H1 (cell line): ENCODE measurements around the gene BTBD16. TPM values are rescaled to one million over a fixed set of nuclear protein-coding genes. Genes with fewer than 3 reads are reported as not detected.

Experiments
- CTCF ChIA-PET: fragments of 300-600 bp; sonication (Branson Sonifier 250); formaldehyde crosslinking; loops from one replicate; lab custom pipeline; 2021; ENCODE audit not compliant: partially characterized antibody; lab: Charles Lee
- POLR2A ChIA-PET: fragments of 300-600 bp; sonication (Branson Sonifier 250); formaldehyde crosslinking; loops from one replicate; lab custom pipeline; 2021; ENCODE audit warnings: inconsistent platforms; ENCODE audit not compliant: partially characterized antibody; lab: Charles Lee
- DNase-seq, 2 experiments: peaks; one replicate each; pipeline versions ENCODE4 v3.0.0 to v3.0.0-alpha.2; 2010 to 2022; ENCODE audit warnings: low spot score in 2 of 2, low read depth in 1 of 2, mixed read lengths in 1 of 2
- FAIRE-seq: peaks from 2 replicates; lab custom pipeline; 2011; peaks lifted over from hg19 to GRCh38; lab: Jason Lieb, UNC
- H2AFZ ChIP-seq: 2 replicates; pipeline ENCODE4 v1.8.1; 2012; ENCODE audit warnings: low read length, inconsistent platforms
- H2AK5ac ChIP-seq: 2 replicates; pipeline ENCODE4 v1.6.1; 2013; ENCODE audit warnings: low read depth, low read length
- H2BK120ac ChIP-seq: replicated peaks from 2 replicates; pipeline ENCODE3; 2013; ENCODE audit warnings: low read depth, low read length, inconsistent platforms
- H2BK12ac ChIP-seq: 2 replicates; pipeline ENCODE4 v1.6.1; 2013; ENCODE audit warnings: low read depth, low read length
- H2BK15ac ChIP-seq: 2 replicates; pipeline ENCODE4 v1.6.1; 2013; ENCODE audit warnings: low read length
- H2BK20ac ChIP-seq: 2 replicates; pipeline ENCODE4 v1.6.1; 2013; ENCODE audit warnings: low read length
- H2BK5ac ChIP-seq: 2 replicates; pipeline ENCODE4 v1.6.1; 2013; ENCODE audit warnings: low read depth, low read length
- H3K14ac ChIP-seq: 2 replicates; pipeline ENCODE4 v1.6.1; 2013; ENCODE audit warnings: inconsistent platforms; ENCODE audit not compliant: insufficient read length
- H3K18ac ChIP-seq: 2 replicates; pipeline ENCODE4 v1.6.1; 2013; ENCODE audit warnings: low read length; ENCODE audit errors: extremely low read depth
- H3K23ac ChIP-seq: 2 replicates; pipeline ENCODE4 v1.6.1; 2013; ENCODE audit warnings: inconsistent platforms; ENCODE audit not compliant: insufficient read length
- H3K23me2 ChIP-seq: 2 replicates; pipeline ENCODE4 v1.6.1; 2013; ENCODE audit warnings: low read depth, low read length
- H3K27ac ChIP-seq: 2 replicates; pipeline ENCODE4 v1.6.1; 2011; ENCODE audit warnings: low read depth, low read length, inconsistent platforms
- H3K27me3 ChIP-seq, 4 experiments: replicated peaks in 1 of 4; 1 replicate in 1 of 4; 2 replicates in 3 of 4; pipeline versions ENCODE4 v1.6.1 to v1.8.1; 2011 to 2013; ENCODE audit warnings: low read length in 3 of 4, mild to moderate bottlenecking in 3 of 4, inconsistent platforms in 2 of 4, mixed read lengths in 2 of 4, moderate library complexity in 1 of 4; ENCODE audit not compliant: control insufficient read depth in 3 of 4, insufficient read depth in 3 of 4; ENCODE audit errors: extremely low read depth in 1 of 4
- H3K36me3 ChIP-seq, 4 experiments: 2 replicates each; pipeline versions ENCODE4 v1.6.1 to v1.8.1; 2011 to 2013; ENCODE audit warnings: mild to moderate bottlenecking in 4 of 4, low read length in 3 of 4, moderate library complexity in 2 of 4, control low read depth in 1 of 4, inconsistent platforms in 1 of 4; ENCODE audit not compliant: insufficient read depth in 4 of 4, control insufficient read depth in 2 of 4
- H3K4ac ChIP-seq: replicated peaks from 2 replicates; pipeline ENCODE3; 2013; ENCODE audit warnings: low read length, low read depth, mixed read lengths, inconsistent platforms; ENCODE audit not compliant: insufficient read length
- H3K4me1 ChIP-seq, 4 experiments: replicated peaks in 1 of 4; 1 replicate in 1 of 4; 2 replicates in 3 of 4; pipeline versions ENCODE4 v1.6.1 to v1.8.1; 2011 to 2013; ENCODE audit warnings: low read length in 3 of 4, inconsistent platforms in 2 of 4, mixed read lengths in 1 of 4; ENCODE audit not compliant: insufficient read depth in 4 of 4, control insufficient read depth in 3 of 4
- H3K4me2 ChIP-seq, 2 experiments: 2 replicates each; pipeline versions ENCODE4 v1.6.1 to v1.8.1; 2011 to 2013; ENCODE audit warnings: low read depth in 2 of 2, low read length in 2 of 2, control low read depth in 1 of 2, inconsistent platforms in 1 of 2, mild to moderate bottlenecking in 1 of 2; ENCODE audit not compliant: insufficient read depth in 1 of 2
- H3K4me3 ChIP-seq, 4 experiments: fragments of 200-600, 300-600 bp in 1 of 4; sonication (generic), shearing (Covaris generic), sonication (Bioruptor Twin) in 1 of 4; 2 replicates each; pipeline versions ENCODE4 v1.5.1 to v1.8.1; 2011 to 2016; ENCODE audit warnings: low read length in 4 of 4, low read depth in 3 of 4, control low read depth in 2 of 4, inconsistent platforms in 2 of 4, mild to moderate bottlenecking in 2 of 4, mixed read lengths in 1 of 4, moderate library complexity in 1 of 4; ENCODE audit not compliant: insufficient read depth in 2 of 4; ENCODE audit errors: extremely low read depth in 1 of 4
- H3K56ac ChIP-seq: replicated peaks from 2 replicates; pipeline ENCODE3; 2013; ENCODE audit warnings: low read depth, mild to moderate bottlenecking, mixed read lengths, low read length, inconsistent platforms; ENCODE audit not compliant: insufficient read length
- H3K79me1 ChIP-seq: 2 replicates; pipeline ENCODE4 v1.6.1; 2013; ENCODE audit warnings: low read depth, low read length, control low read depth
- H3K79me2 ChIP-seq, 2 experiments: 2 replicates each; pipeline versions ENCODE4 v1.6.1 to v1.8.1; 2012 to 2013; ENCODE audit warnings: low read length in 2 of 2, mild to moderate bottlenecking in 2 of 2, inconsistent platforms in 1 of 2; ENCODE audit not compliant: insufficient read depth in 2 of 2, control insufficient read depth in 1 of 2
- H3K9ac ChIP-seq, 4 experiments: replicated peaks in 1 of 4; 1 replicate in 1 of 4; 2 replicates in 3 of 4; pipeline versions ENCODE4 v1.6.1 to v1.8.1; 2011 to 2013; ENCODE audit warnings: low read depth in 3 of 4, low read length in 3 of 4, control low read depth in 2 of 4, mild to moderate bottlenecking in 2 of 4, moderate library complexity in 2 of 4, inconsistent platforms in 1 of 4; ENCODE audit errors: extremely low read depth in 1 of 4
- H3K9me3 ChIP-seq, 2 experiments: 2 replicates each; pipeline versions ENCODE4 v1.6.1 to v1.8.1; 2012 to 2013; ENCODE audit warnings: mild to moderate bottlenecking in 2 of 2, moderate library complexity in 2 of 2, control low read depth in 1 of 2, inconsistent platforms in 1 of 2, low read depth in 1 of 2, low read length in 1 of 2, mixed read lengths in 1 of 2; ENCODE audit not compliant: insufficient read depth in 2 of 2
- H4K20me1 ChIP-seq, 2 experiments: replicated peaks in 1 of 2; 2 replicates each; pipeline versions ENCODE3 to v1.8.1; 2011 to 2013; ENCODE audit warnings: inconsistent platforms in 2 of 2, low read length in 2 of 2, mild to moderate bottlenecking in 1 of 2; ENCODE audit not compliant: insufficient read depth in 2 of 2, control insufficient read depth in 1 of 2
- H4K5ac ChIP-seq: 2 replicates; pipeline ENCODE4 v1.6.1; 2013; ENCODE audit warnings: low read length, low read depth, mixed read lengths, inconsistent platforms; ENCODE audit not compliant: insufficient read length
- H4K8ac ChIP-seq: 2 replicates; pipeline ENCODE4 v1.8.0; 2013; ENCODE audit warnings: mild to moderate bottlenecking, moderate library complexity, low read length, inconsistent platforms; ENCODE audit not compliant: insufficient read depth; ENCODE audit errors: extremely low read depth
- H4K91ac ChIP-seq: replicated peaks from 2 replicates; pipeline ENCODE3; 2013; ENCODE audit warnings: low read length, mixed read lengths, inconsistent platforms; ENCODE audit not compliant: insufficient read length
- CBX5 ChIP-seq: fragments of 300-800, 300-1000 bp; sonication (generic); IDR thresholded peaks from 2 replicates; pipeline ENCODE4 v1.7.1; 2016; ENCODE audit warnings: antibody characterized with exemption, low read length, low read depth
- CBX8 ChIP-seq: fragments of 300-800, 300-1000 bp; sonication (generic); IDR thresholded peaks from 2 replicates; pipeline ENCODE4 v1.7.1; 2016; ENCODE audit warnings: low read depth, low read length, borderline replicate concordance
- CHD2 ChIP-seq: IDR thresholded peaks from 2 replicates; pipeline ENCODE4 v1.6.1; 2012; ENCODE audit warnings: low read length, improper control_type of control experiment
- CREB1 ChIP-seq: IDR thresholded peaks from 2 replicates; pipeline ENCODE4 v1.6.1; 2012; ENCODE audit warnings: inconsistent platforms
- EZH2 ChIP-seq: fragments of 200-600 bp; sonication (generic); IDR thresholded peaks from 2 replicates; pipeline ENCODE4 v1.7.1; 2012; ENCODE audit warnings: low read depth, mild to moderate bottlenecking, moderate library complexity, low read length, inconsistent platforms; ENCODE audit not compliant: severe bottlenecking
- KDM4A ChIP-seq: IDR thresholded peaks from one replicate; pipeline ENCODE4 v1.7.1; 2012; ENCODE audit warnings: low read depth, mild to moderate bottlenecking, moderate library complexity, low read length, inconsistent platforms; ENCODE audit not compliant: severe bottlenecking
- POLR2A ChIP-seq, 2 experiments: IDR thresholded peaks; 1 replicate in 1 of 2; 2 replicates in 1 of 2; pipeline ENCODE4 v1.6.1; 2011; ENCODE audit warnings: low read depth in 2 of 2, low read length in 2 of 2, mild to moderate bottlenecking in 2 of 2; ENCODE audit errors: control extremely low read depth in 1 of 2
- POLR2AphosphoS5 ChIP-seq: IDR thresholded peaks from 2 replicates; pipeline ENCODE4 v1.6.1; 2011; ENCODE audit warnings: low read depth, low read length
- RXRA ChIP-seq: IDR thresholded peaks from 2 replicates; pipeline ENCODE4 v1.6.1; 2011; ENCODE audit warnings: low read depth, mild to moderate bottlenecking, low read length, moderate library complexity; ENCODE audit not compliant: insufficient read depth
- SAP30 ChIP-seq: fragments of 300-600 bp; sonication (generic); IDR thresholded peaks from 2 replicates; pipeline ENCODE4 v1.7.1; 2012; ENCODE audit warnings: low read length, moderate library complexity, mild to moderate bottlenecking, inconsistent platforms; ENCODE audit not compliant: insufficient read depth, insufficient replicate concordance
- SP1 ChIP-seq: IDR thresholded peaks from 2 replicates; pipeline ENCODE4 v1.6.1; 2011; ENCODE audit warnings: low read depth, low read length
- TAF7 ChIP-seq: optimal IDR thresholded peaks from 2 replicates; pipeline ENCODE3; 2011; ENCODE audit warnings: low read depth, mild to moderate bottlenecking, inconsistent platforms, low read length, moderate library complexity, borderline replicate concordance
- TEAD4 ChIP-seq: IDR thresholded peaks from 2 replicates; pipeline ENCODE4 v1.6.1; 2012; ENCODE audit warnings: low read depth, low read length, inconsistent platforms, mixed read lengths
- WGBS, 2 experiments: shearing (Covaris generic) in 1 of 2; methylation state at CpG; one replicate each; pipeline versions ENCODE4 v1.1.6 to v1.1.7; 2013 to 2015; ENCODE audit warnings: low lambda C conversion rate in 2 of 2, mixed read lengths in 2 of 2, inconsistent platforms in 1 of 2, low coverage in 1 of 2, missing lambda C conversion rate in 1 of 2; ENCODE audit not compliant: insufficient replicate concordance in 2 of 2, insufficient coverage in 1 of 2, insufficient read length in 1 of 2; ENCODE audit errors: extremely low coverage in 1 of 2, missing lambda C conversion rate in 1 of 2; 5-methylcytosine and 5-hydroxymethylcytosine counted together
- polyA plus RNA-seq, 7 experiments: library from polyadenylated mRNA; depleted of rRNA in 3 of 7; stranded (reverse) in 5 of 7; unstranded in 2 of 7; fragments of >200 nt in 5 of 7; fragments of 200-250 nt in 2 of 7; gene quantifications; 1 replicate in 5 of 7; 2 replicates in 1 of 7; 4 replicates in 1 of 7; pipeline versions ENCODE4 v1.2.1 to v1.2.3, GENCODE V29; 2011 to 2013; ENCODE audit warnings: missing spikeins in 2 of 7, mixed read lengths in 2 of 7
- total RNA-seq: library from RNA; stranded (reverse); fragmentation: NEBNext Ultra II Directional; extraction: Animal tissue kit (Norgen Biotek cat#: 25700); gene quantifications from 2 replicates; pipeline ENCODE4 v1.2.1, GENCODE V29; 2021

BTBD16 gene
- total and polyA plus RNA-seq, 2 of the 8 experiments (the other 6 are each of a cell fraction or from before 2014, with no cell fraction given), result 0.05 TPM; not detected in 1

DNA sequence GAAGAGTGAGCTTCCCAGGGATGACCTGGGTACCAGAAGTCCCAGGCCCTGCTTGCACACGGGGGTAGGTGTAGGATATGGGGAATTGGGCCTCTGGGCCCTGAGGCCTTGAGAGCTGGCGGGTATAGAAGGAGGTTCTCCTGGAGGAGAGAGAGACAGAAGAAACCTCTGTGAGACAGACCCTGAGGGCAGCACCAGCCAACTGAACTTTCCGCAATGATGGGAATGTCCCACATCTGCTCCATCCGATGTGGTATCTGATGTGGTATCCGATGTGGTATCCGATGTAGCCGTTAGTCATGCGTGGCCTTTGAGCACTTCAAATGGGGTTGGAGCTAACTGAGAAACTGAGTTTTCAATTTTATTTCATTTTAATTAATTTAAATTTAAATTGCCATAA, 72.8 kb downstream of the BTBD16 start:
- Histone ChIP-seq H4K20me1 (no peaks in the 10 kb centered on the region), H3K4me3 (no peak overlapping the region), H2AK5ac (no peak overlapping the region), H3K27ac (no peak overlapping the region), H3K9me3 (peaks cover 14 to 18% of the 10 kb centered on the region in 2 experiments), H3K14ac (no peak overlapping the region), H2BK20ac (no peak overlapping the region), H4K91ac (no peak overlapping the region), H2BK120ac (peak overlapping the region; percentile 52), H2AFZ (no peak overlapping the region), H2BK5ac (no peak overlapping the region), H3K18ac (no peak overlapping the region; the same call in 1 of the 2 replicates), H3K9ac (no peak overlapping the region), H3K4me2 (no peak overlapping the region), H3K56ac (no peak overlapping the region), H3K4ac (peak overlapping the region; percentile 10), H3K23me2 (no peaks in the 10 kb centered on the region), H4K8ac (no peak overlapping the region), H3K23ac (no peak overlapping the region), H3K4me1 (peaks cover 2 to 11% (median 8%) of the 10 kb centered on the region in 4 experiments; a peak in 6 of 7 replicates), H3K79me1 (no peaks in the 10 kb centered on the region), H3K27me3 (no peaks in the 10 kb centered on the region), H2BK15ac (no peak overlapping the region), H4K5ac (no peak overlapping the region), H2BK12ac (no peak overlapping the region), H3K79me2 (no peaks in the 10 kb centered on the region), H3K36me3 (no peaks in the 10 kb centered on the region)
- 93% methylated on average over 8 of the region's 8 CpGs; no CpG with 5 or more reads in 1 of the 2 experiments for WGBS, 2 experiments
- POLR2A ChIA-PET, result no interaction called here
- DNase-seq, result no peak
- no peak for FAIRE-seq
- TF ChIP-seq TAF7 (no peak), SP1 (no peak), CHD2 (no peak), CBX8 (no peak), POLR2AphosphoS5 (no peak), CREB1 (no peak), CBX5 (no peak), TEAD4 (no peak), POLR2A (IDR thresholded peaks at IDR 0.05; ENCODE audit: control extremely low read depth in 1 of 2, low read depth in 2 of 2, low read length in 2 of 2) (no peak), RXRA (no peak), EZH2 (no peak), KDM4A (no peak), SAP30 (no peak)
- CTCF ChIA-PET, result interaction anchor here (0.5 to 4.4 kb wide), 9 partner anchors 9 to 680 kb away, joined by 3 to 32 read pairs (median 4); no protein-coding TSS in a partner anchor
